A549 (cell line): Measurements from ENCODE around the gene RNASEH2C. TPM values are rescaled to one million over a fixed set of nuclear protein-coding genes. Genes with fewer than 3 reads are reported as not detected.
A peak's percentile ranks its signal among the peaks of the same experiment; 100 is the strongest.

Experiments used
- ATAC-seq, 2 experiments: fragments of 200-7000 bp in 1 of 2; fragments of >200 bp in 1 of 2; cut with Nextera tagmentation in 1 of 2; cut with Tn5 transposase in 1 of 2; 3 replicates each; pipeline versions ENCODE4 v1.8.0 to v1.9.1; 2018 to 2020; ENCODE audit warnings: mild to moderate bottlenecking in 1 of 2, moderate library complexity in 1 of 2
- CTCF ChIA-PET: fragments of 300-600 bp; sonication (Branson Sonifier 250); formaldehyde crosslinking; extraction: SDS; loops from one replicate; lab custom pipeline; 2021; ENCODE audit warnings: antibody characterized with exemption, inconsistent platforms; lab: Yijun Ruan, JAX
- POLR2A ChIA-PET: fragments of 350-600 bp; formaldehyde crosslinking; extraction: SDS; loops from one replicate; lab custom pipeline; 2021; ENCODE audit warnings: antibody characterized with exemption, inconsistent platforms; lab: Yijun Ruan, JAX
- DNase-seq, 2 experiments: peaks; one replicate each; pipeline versions ENCODE4 v3.0.0 to v3.0.0-alpha.2; 2011 to 2016; ENCODE audit warnings: low read depth in 1 of 2, low spot score in 1 of 2
- FAIRE-seq: peaks from 2 replicates; lab custom pipeline; 2011; peaks lifted over from hg19 to GRCh38; lab: Jason Lieb, UNC
- H3K27ac ChIP-seq, 2 experiments: fragments of >200 bp; sonication (Bioruptor Twin); formaldehyde crosslinking; 3 replicates each; pipeline ENCODE4 v1.5.1; 2016 to 2017
- H3K4me1 ChIP-seq: fragments of >200 bp; sonication (Bioruptor Twin); formaldehyde crosslinking; 3 replicates; pipeline ENCODE4 v1.6.1; 2016
- H3K4me2 ChIP-seq: fragments of >200 bp; sonication (Bioruptor Twin); formaldehyde crosslinking; 3 replicates; pipeline ENCODE4 v1.6.1; 2016
- H3K4me3 ChIP-seq: fragments of >200 bp; sonication (Bioruptor Twin); formaldehyde crosslinking; 3 replicates; pipeline ENCODE4 v1.5.1; 2016
- H3K9me3 ChIP-seq: fragments of >200 bp; sonication (Bioruptor Twin); formaldehyde crosslinking; 3 replicates; pipeline ENCODE4 v1.6.1; 2016
- CEBPB ChIP-seq, 2 experiments: fragments of >200 bp in 1 of 2; sonication (Bioruptor Twin) in 1 of 2; formaldehyde crosslinking in 1 of 2; IDR thresholded peaks; 2 replicates each; pipeline ENCODE4 v1.6.1; 2012 to 2016
- CHD2 ChIP-seq: fragments of 150-350 bp; IDR thresholded peaks from 2 replicates; pipeline ENCODE4 v1.6.1; 2014; ENCODE audit warnings: low read length; ENCODE audit not compliant: partially characterized antibody
- CHD4 ChIP-seq: fragments of 200-600 bp; sonication (generic); IDR thresholded peaks from 2 replicates; pipeline ENCODE4 v1.6.1; 2016; ENCODE audit warnings: antibody characterized with exemption, mild to moderate bottlenecking, borderline replicate concordance
- EP300 ChIP-seq, 2 experiments: fragments of >200 bp; sonication (Bioruptor Twin); formaldehyde crosslinking; IDR thresholded peaks; 2 replicates in 1 of 2; 3 replicates in 1 of 2; pipeline ENCODE4 v1.6.1; 2016 to 2017
- ESRRA ChIP-seq: fragments of 150-350 bp; IDR thresholded peaks from 2 replicates; pipeline ENCODE4 v1.6.1; 2014; ENCODE audit warnings: mild to moderate bottlenecking, low read length, borderline replicate concordance
- FOSB ChIP-seq: fragments of 250-450 bp; sonication (Bioruptor Pico); IDR thresholded peaks from 2 replicates; pipeline ENCODE4 v1.5.0; 2020; ENCODE audit warnings: mild to moderate bottlenecking, moderate library complexity
- HOXB13 ChIP-seq: fragments of 250-450 bp; sonication (Bioruptor Pico); IDR thresholded peaks from 2 replicates; pipeline ENCODE4 v1.5.0; 2020; ENCODE audit warnings: low read depth, mild to moderate bottlenecking, moderate library complexity
- HOXB5 ChIP-seq: fragments of 250-450 bp; sonication (Bioruptor Pico); IDR thresholded peaks from 2 replicates; pipeline ENCODE4 v1.5.0; 2020; ENCODE audit warnings: mild to moderate bottlenecking, moderate library complexity
- JUN ChIP-seq, 2 experiments: fragments of >200 bp; sonication (Bioruptor Twin); formaldehyde crosslinking; IDR thresholded peaks; 2 replicates in 1 of 2; 3 replicates in 1 of 2; pipeline ENCODE4 v1.6.1; 2016 to 2017
- KDM1A ChIP-seq: fragments of 200-600 bp; sonication (generic); IDR thresholded peaks from 2 replicates; pipeline ENCODE4 v1.6.1; 2016; ENCODE audit warnings: low read depth, mild to moderate bottlenecking
- MAFK ChIP-seq: fragments of 450-650 bp; IDR thresholded peaks from 2 replicates; pipeline ENCODE4 v1.6.1; 2014; ENCODE audit not compliant: partially characterized antibody
- NFE2L2 ChIP-seq: fragments of 150-350 bp; conservative IDR thresholded peaks from 2 replicates; pipeline ENCODE4 v1.6.1; 2014; ENCODE audit warnings: low read length
- RAD21 ChIP-seq, 2 experiments: fragments of >200 bp in 1 of 2; sonication (Bioruptor Twin) in 1 of 2; formaldehyde crosslinking in 1 of 2; IDR thresholded peaks in 1 of 2; conservative IDR thresholded peaks in 1 of 2; 2 replicates in 1 of 2; 3 replicates in 1 of 2; pipeline ENCODE4 v1.6.1; 2012 to 2018; ENCODE audit warnings: inconsistent platforms in 1 of 2
- RFX5 ChIP-seq: fragments of 450-650 bp; IDR thresholded peaks from 2 replicates; pipeline ENCODE4 v1.7.1; 2014; ENCODE audit warnings: antibody characterized with exemption, mild to moderate bottlenecking, moderate library complexity
- ZNF302 ChIP-seq: fragments of 250-450 bp; sonication (Bioruptor Pico); IDR thresholded peaks from 2 replicates; pipeline ENCODE4 v1.9.0; 2021; ENCODE audit warnings: inconsistent platforms, mild to moderate bottlenecking, moderate library complexity
- ZSCAN20 ChIP-seq: fragments of 250-450 bp; sonication (Bioruptor Pico); IDR thresholded peaks from 2 replicates; pipeline ENCODE4 v1.8.0; 2022; ENCODE audit warnings: mild to moderate bottlenecking, moderate library complexity
- WGBS: methylation state at CpG from one replicate; pipeline ENCODE4 v1.1.6; 2017; ENCODE audit errors: missing lambda C conversion rate; 5-methylcytosine and 5-hydroxymethylcytosine counted together
- polyA plus RNA-seq, 4 experiments: library from polyadenylated mRNA; depleted of rRNA in 3 of 4; stranded (reverse); fragments of >200 nt; fragmentation: RNase III in 1 of 4; extraction: RNeasy Plus Mini Kit Qiagen cat#74134 plus additional on column Dnase treatment in 1 of 4; gene quantifications; 2 replicates in 3 of 4; 3 replicates in 1 of 4; pipeline ENCODE4 v1.2.3, GENCODE V29; 2011 to 2017
- TF ChIP-seq, protein P1 (sequence below): fragments of 250-450 bp; sonication (Bioruptor Pico); IDR thresholded peaks from 2 replicates; pipeline ENCODE4 v1.5.0; 2020; ENCODE audit warnings: low read depth, mild to moderate bottlenecking, moderate library complexity
- TF ChIP-seq, protein P2 (sequence below): fragments of >200 bp; sonication (Bioruptor Twin); formaldehyde crosslinking; IDR thresholded peaks from 3 replicates; pipeline ENCODE4 v1.6.1; 2016
- TF ChIP-seq, protein P3 (sequence below): fragments of 250-450 bp; sonication (Bioruptor Pico); IDR thresholded peaks from 2 replicates; pipeline ENCODE4 v1.5.0; 2021; ENCODE audit warnings: mild to moderate bottlenecking, moderate library complexity, borderline replicate concordance
- TF ChIP-seq, protein P4 (sequence below): IDR thresholded peaks from 2 replicates; pipeline ENCODE4 v1.6.1; 2012; ENCODE audit warnings: low read depth, borderline replicate concordance
- TF ChIP-seq, protein P5 (sequence below): fragments of 150-350 bp; IDR thresholded peaks from 2 replicates; pipeline ENCODE4 v1.6.1; 2014; ENCODE audit warnings: low read depth, mild to moderate bottlenecking, low read length
- TF ChIP-seq, protein P6 (sequence below): fragments of >200 bp; sonication (Bioruptor Twin); formaldehyde crosslinking; IDR thresholded peaks from 2 replicates; pipeline ENCODE4 v1.6.1; 2016

Gene RNASEH2C
- polyA plus RNA-seq, 2 of the 4 experiments (the other 2 are of a cell fraction): 15.1 to 36.9 TPM

DNA sequence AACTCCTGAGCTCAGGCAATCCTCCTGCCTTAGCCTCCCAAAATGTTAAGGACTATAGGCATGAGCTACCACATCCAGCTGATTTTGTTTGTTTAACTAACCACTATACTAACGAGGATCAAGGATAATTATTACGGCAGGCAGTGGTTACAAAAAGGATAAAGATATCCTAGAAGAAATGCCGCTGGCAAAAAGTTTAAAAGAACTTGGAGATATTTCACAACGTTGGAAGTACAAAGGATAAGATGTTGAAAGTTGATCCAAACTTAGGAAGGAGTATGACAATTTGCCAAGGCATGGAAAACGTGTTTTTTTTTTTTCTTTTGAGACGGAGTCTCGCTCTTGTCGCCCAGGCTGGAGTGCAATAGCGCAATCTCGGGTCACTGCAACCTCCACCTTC lies 46.8 kb upstream of the RNASEH2C start:
- 86% methylated on average over 10 of the region's 10 CpGs for WGBS
- H3K4me1 ChIP-seq: peaks cover 9% of the 10 kb centered on the region; the same call in 2 of the 3 replicates
- TF ChIP-seq FOSB (CRISPR knock-in tag) (no peak), ZSCAN20 (no peak), HOXB13 (no peak), ZNF302 (no peak), EP300 (IDR thresholded peaks at IDR 0.05) (no peak), HOXB5 (CRISPR knock-in tag) (no peak), ESRRA (no peak), JUN (IDR thresholded peaks at IDR 0.05) (no peak)
- TF ChIP-seq, protein P1, sequence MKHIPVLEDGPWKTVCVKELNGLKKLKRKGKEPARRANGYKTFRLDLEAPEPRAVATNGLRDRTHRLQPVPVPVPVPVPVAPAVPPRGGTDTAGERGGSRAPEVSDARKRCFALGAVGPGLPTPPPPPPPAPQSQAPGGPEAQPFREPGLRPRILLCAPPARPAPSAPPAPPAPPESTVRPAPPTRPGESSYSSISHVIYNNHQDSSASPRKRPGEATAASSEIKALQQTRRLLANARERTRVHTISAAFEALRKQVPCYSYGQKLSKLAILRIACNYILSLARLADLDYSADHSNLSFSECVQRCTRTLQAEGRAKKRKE (CRISPR knock-in tag): no peak
- TF ChIP-seq, protein P2, sequence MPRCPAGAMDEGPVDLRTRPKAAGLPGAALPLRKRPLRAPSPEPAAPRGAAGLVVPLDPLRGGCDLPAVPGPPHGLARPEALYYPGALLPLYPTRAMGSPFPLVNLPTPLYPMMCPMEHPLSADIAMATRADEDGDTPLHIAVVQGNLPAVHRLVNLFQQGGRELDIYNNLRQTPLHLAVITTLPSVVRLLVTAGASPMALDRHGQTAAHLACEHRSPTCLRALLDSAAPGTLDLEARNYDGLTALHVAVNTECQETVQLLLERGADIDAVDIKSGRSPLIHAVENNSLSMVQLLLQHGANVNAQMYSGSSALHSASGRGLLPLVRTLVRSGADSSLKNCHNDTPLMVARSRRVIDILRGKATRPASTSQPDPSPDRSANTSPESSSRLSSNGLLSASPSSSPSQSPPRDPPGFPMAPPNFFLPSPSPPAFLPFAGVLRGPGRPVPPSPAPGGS: no peak
- TF ChIP-seq, protein P3, sequence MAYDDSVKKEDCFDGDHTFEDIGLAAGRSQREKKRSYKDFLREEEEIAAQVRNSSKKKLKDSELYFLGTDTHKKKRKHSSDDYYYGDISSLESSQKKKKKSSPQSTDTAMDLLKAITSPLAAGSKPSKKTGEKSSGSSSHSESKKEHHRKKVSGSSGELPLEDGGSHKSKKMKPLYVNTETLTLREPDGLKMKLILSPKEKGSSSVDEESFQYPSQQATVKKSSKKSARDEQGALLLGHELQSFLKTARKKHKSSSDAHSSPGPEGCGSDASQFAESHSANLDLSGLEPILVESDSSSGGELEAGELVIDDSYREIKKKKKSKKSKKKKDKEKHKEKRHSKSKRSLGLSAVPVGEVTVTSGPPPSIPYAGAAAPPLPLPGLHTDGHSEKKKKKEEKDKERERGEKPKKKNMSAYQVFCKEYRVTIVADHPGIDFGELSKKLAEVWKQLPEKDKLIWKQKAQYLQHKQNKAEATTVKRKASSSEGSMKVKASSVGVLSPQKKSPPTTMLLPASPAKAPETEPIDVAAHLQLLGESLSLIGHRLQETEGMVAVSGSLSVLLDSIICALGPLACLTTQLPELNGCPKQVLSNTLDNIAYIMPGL (CRISPR knock-in tag): no peak
- TF ChIP-seq, protein P4, sequence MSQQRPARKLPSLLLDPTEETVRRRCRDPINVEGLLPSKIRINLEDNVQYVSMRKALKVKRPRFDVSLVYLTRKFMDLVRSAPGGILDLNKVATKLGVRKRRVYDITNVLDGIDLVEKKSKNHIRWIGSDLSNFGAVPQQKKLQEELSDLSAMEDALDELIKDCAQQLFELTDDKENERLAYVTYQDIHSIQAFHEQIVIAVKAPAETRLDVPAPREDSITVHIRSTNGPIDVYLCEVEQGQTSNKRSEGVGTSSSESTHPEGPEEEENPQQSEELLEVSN: no peak
- TF ChIP-seq, protein P5, sequence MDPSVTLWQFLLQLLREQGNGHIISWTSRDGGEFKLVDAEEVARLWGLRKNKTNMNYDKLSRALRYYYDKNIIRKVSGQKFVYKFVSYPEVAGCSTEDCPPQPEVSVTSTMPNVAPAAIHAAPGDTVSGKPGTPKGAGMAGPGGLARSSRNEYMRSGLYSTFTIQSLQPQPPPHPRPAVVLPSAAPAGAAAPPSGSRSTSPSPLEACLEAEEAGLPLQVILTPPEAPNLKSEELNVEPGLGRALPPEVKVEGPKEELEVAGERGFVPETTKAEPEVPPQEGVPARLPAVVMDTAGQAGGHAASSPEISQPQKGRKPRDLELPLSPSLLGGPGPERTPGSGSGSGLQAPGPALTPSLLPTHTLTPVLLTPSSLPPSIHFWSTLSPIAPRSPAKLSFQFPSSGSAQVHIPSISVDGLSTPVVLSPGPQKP: no peak
- ChIA-PET CTCF (interaction anchor here (0.7 to 2.6 kb wide), 5 partner anchors 12 to 51 kb away, joined by 3 to 18 read pairs (median 3); partner anchors contain the start of gene AP5B1), POLR2A (no interaction called here)
- 0 out of 3 replicates have a peak, but pooled peaks cover 3% of the 10 kb centered on the region for H3K9me3 ChIP-seq
- no peak overlapping the region for H3K4me3 ChIP-seq
- DNase-seq (no peak), FAIRE-seq (no peak), ATAC-seq (no peak)
- no peak overlapping the region for H3K4me2 ChIP-seq
- no peak overlapping the region for H3K27ac ChIP-seq

DNA sequence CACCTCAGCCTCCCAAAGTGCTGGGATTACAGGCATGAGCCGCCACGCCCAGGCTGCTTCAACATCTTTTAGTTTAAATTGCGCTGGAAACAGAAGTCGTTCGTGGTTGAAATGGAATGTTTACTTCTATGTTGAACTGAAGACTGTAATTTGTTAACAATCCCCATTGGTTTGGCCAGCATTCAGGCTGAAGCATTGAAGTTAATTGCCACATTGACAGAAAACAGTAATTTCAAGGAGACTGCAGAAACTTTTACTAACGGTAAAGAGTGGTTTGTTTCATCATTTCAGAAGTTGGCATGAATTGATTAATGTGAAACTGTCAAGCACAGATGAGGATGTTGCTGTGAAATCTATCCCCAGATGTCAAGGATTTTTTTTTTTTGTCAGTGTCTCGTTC lies 45.9 kb upstream of the RNASEH2C start:
- H3K9me3 ChIP-seq: 0 out of 3 replicates have a peak, but pooled peaks cover 3% of the 10 kb centered on the region
- H3K4me3 ChIP-seq: no peak overlapping the region
- 64% methylated on average over 7 of the region's 7 CpGs for WGBS
- H3K4me1 ChIP-seq: peaks cover 9% of the 10 kb centered on the region; the same call in 2 of the 3 replicates
- FAIRE-seq (no peak), DNase-seq (no peak), ATAC-seq (no peak)
- no peak overlapping the region for H3K4me2 ChIP-seq
- no peak overlapping the region for H3K27ac ChIP-seq
- TF ChIP-seq MAFK (peak; percentile 15), ZSCAN20 (no peak)
- ChIA-PET CTCF (interaction anchor here (0.8 to 2.6 kb wide), 5 partner anchors 13 to 93 kb away, joined by 3 to 18 read pairs (median 3); partner anchors contain the start of genes AP5B1 and MUS81), POLR2A (no interaction called here)

DNA sequence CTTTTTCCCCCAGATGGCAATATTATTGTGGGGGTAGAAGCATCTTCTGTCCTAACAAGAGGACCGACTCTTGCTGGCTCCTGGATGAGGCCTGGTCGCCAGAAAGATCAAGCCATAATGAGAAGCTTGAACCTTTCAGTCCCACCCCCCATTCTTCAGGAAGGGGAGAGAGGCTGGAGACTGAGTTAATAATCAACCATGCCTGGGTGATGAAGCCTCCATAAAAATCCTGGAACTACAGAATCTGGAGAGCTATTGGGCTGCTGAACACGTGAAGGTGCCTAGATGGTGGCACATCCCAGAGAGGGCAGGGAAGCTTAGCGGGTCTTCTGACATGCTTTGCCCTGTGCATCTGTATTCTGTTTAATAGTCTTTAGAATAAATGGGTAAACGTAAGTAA lies 43.8 kb upstream of the RNASEH2C start:
- FAIRE-seq: no peak
- Histone ChIP-seq H3K4me2 (peak overlapping the region; percentile 36; the same call in 1 of the 3 replicates), H3K27ac (no peak overlapping the region), H3K4me3 (no peak overlapping the region), H3K4me1 (peaks cover 9% of the 10 kb centered on the region; the same call in 2 of the 3 replicates), H3K9me3 (0 out of 3 replicates have a peak, but pooled peaks cover 3% of the 10 kb centered on the region)
- no peak for DNase-seq
- WGBS: 69% methylated on average over 5 of the region's 5 CpGs
- TF ChIP-seq CHD2 (no peak), CEBPB (IDR thresholded peaks at IDR 0.05) (no peak), RAD21 (conservative IDR thresholded peaks at IDR 0.05 in 1 of 2, IDR thresholded peaks at IDR 0.05 in 1 of 2) (no peak), RFX5 (no peak), NFE2L2 (no peak), KDM1A (no peak), CHD4 (no peak), HOXB13 (no peak)
- TF ChIP-seq, protein P3 (CRISPR knock-in tag): no peak
- TF ChIP-seq, protein P4: no peak
- TF ChIP-seq, protein P6, sequence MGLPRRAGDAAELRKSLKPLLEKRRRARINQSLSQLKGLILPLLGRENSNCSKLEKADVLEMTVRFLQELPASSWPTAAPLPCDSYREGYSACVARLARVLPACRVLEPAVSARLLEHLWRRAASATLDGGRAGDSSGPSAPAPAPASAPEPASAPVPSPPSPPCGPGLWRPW: no peak
- ChIA-PET CTCF (interaction anchor here (1.3 to 2.0 kb wide), 3 partner anchors 12 to 19 kb away, joined by 4 to 7 read pairs (median 6); no protein-coding TSS in a partner anchor), POLR2A (no interaction called here)
- peak; percentile 23 to 34; a peak in 3 of 6 replicates for ATAC-seq
